DMS114 treated with DMSO at 0.1 percent for 48 hours (cell line): ENCODE measurements around the gene RAPSN.
A peak's percentile ranks its signal among the peaks of the same experiment; 100 is the strongest.

Experiments
- DNase-seq: peaks from one replicate; lab custom pipeline; 2025; ENCODE audit not compliant: unreplicated experiment; lab: John Stamatoyannopoulos, UW

RAPSN gene

DNA sequence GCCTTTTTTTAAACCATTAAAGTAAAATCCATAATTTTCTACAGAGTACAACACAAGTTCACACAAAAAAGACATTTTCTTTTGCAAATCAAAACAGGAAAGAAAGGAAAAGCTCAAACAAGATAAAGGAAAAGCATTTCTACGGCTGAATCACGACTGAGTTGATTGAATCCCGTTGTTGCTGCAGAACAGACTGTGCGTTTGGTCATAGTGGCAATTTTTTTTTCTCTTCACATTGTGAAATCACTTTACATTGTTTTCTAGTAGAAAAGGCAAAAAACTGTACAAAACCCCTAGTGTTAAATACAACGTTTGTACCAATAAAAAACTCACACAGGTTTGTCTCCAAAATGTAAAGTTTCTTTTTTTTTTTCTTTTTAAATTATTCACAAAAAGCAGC lies 17.3 kb upstream of the RAPSN start:
- no peak for DNase-seq

DNA sequence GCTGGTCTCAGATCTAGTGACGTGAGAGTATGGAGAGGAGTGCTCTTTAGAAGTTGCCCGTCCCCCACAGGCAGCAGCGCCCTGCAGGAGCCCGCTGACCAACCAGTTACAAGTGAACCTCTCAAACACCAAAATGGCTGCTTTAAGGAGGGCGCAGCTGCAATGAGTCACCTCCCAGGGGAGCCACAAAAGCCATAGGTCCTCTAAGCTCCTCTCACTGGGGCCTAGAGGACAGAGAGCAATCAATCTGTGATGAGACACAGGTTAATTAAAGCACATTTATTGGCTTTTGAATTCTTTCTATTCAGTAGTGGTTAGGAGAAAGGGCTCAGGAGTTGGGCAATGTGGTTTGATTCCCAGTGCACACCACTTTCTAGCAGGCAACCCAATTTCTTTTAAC lies 15.5 kb upstream of the RAPSN start:
- DNase-seq: no peak

DNA sequence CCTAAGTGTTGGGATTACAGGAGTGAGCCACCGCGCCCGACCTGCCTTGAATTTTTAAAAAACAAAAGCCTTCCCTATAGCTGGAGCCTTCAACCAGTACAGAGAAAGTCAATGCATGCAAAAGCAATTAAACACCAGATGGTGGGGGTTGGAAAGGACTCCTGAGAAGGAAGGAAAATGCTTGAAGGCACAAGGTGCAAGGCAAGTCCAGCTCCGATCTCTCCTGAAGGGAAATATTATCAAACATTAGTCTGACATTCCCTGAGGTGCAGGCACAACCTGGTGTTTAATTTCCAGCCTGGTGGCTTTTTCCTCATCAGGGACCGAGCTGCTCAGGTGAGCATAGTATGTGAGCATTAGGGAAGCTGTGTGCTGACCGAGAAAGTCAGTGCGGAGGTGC lies 12.9 kb upstream of the RAPSN start:
- no peak for DNase-seq

DNA sequence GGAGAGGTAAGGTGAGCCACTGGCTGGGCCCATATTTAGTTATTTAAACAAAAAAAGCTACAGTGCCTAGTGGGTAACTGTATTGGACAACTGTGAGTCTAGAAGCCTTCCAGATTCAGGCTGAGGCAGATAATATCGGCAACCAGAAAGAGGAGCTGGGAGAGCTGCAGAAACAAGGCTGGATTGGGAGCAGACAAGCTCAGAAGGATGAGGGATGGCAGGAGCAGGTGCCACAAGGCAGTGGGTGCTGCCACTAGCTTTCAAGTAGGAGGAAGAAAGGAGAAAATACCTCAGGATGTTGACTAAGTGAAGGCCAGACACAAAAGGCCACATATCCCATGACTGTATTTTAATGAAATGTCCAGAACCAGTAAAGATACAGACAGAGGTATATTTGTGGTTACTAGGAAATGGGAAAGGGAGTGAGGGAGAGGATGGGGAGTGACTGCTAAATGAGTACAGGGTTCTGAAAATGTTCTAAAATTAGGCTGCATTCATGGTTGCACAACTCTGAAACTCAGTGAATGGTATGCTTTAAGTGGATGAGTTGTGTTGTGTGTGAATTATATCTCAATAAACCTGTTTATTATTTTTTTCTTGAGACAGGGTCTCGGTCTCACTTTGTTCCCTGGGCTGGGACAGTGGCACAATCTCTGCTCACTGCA lies 11.8 kb upstream of the RAPSN start:
- DNase-seq: no peak

DNA sequence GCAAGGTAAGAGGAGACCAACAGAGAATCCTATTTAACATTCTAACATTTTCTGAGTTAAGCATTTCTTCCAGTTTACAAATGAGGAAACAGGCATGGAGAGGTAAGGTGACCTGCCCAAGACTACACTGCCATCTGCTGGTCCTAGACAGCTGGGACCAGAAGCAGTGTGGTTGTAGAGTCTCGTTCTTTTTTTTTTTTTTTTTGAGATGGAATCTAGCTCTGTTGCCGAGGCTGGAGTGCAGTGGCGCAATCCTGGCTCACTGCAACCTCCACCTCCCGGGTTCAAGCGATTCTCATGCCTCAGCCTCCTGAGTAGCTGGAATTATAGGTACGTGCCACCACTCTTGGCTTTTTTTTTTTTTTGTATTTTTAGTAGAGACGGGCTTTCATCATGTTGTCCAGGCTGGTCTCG lies 5.3 kb upstream of the RAPSN start:
- peak; percentile 69 for DNase-seq

DNA sequence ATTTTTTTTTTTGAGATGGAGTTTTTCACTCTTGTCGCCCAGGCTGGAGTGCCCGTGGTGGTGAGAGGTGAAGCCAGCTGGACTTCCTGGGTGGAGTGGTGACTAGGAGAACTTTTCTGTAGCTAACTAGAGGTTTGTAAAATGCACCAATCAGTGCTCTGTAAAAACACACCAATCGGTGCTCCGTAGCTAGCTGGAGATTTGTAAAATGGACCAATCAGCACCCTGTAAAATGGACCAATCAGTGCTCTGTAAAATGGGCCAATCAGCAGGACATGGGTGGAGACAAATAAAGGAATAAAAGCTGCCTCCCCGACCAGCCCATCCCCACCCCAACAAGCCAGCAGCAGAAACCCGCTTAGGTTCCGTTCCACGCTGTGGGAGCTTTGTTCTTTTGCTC lies 4.4 kb upstream of the RAPSN start:
- no peak for DNase-seq

DNA sequence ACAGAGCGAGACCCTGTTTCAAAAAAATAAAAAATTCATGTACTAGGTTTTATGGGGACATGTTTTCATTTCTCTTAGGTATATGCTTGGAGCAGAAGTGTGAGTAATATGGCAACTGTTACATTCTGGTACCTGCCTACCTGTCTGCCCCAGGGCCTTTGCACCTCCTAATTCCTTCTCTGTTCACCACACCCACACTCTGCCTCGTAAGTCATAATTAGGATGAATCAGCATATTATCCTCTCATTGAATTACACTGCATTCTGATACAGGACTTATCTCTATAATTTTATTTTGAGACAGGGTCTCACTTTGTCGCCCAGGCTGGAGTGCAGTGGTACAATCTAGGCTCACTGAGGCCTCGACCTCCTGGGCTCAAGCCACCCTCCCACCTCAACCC lies 3.1 kb upstream of the RAPSN start:
- no peak for DNase-seq

DNA sequence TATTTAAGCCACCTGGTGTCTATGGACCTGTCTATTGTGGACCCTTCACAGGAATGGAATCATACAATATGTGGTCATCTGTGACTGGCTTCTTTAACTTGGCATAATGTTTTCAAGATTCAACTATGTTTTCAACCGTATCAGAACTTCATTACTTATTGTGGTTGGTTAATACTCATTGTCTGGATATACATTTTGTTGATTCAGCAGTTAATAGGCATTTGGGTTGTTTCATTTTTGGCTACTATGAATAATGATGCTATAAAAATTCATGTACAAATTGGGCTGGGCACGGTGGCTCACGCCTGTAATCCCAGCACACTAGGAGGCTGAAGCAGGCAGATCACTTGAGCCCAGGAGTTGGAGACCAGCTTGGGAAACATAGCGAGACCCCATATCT lies 2.5 kb upstream of the RAPSN start:
- DNase-seq: no peak

DNA sequence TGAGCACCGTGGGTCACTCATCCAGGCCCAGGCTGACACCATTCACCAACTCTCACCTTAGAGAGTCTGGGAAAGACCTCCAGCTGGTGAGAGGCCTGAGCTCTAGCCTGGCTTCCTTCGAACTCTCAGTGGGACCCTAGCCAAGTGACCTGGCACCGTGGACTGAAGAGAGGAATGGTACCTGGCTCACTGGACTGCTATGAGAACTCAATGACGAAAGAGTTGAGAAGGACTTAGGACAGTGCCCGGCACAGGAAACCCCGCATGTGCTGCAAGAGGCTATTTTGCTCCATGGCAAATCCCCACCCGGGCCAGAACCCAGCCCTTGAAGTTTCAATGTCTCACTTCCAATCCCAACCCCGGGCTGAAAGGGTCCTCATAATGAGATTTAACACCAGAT lies 605 bp upstream of the RAPSN start:
- no peak for DNase-seq

DNA sequence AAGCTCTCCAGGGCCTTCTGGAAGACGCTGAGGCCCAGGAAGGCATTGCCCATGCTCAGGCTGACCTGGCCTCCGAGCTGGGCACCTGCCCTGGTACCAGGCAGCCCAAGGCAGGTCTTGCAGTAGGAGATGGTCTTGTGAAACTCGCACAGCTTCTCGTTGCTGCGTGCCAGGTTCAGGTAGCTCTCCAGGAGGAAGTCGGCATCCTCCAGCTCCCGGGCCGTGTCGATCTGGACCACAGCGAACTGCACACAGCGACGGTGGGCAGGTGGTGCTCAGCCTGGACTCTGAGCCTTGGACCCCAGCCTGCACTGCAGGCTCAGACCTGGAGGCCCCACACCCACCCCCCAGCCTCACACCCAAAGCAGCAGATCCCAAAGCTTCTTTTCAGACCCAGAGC lies 1.0 kb downstream of the RAPSN start:
- DNase-seq: no peak

DNA sequence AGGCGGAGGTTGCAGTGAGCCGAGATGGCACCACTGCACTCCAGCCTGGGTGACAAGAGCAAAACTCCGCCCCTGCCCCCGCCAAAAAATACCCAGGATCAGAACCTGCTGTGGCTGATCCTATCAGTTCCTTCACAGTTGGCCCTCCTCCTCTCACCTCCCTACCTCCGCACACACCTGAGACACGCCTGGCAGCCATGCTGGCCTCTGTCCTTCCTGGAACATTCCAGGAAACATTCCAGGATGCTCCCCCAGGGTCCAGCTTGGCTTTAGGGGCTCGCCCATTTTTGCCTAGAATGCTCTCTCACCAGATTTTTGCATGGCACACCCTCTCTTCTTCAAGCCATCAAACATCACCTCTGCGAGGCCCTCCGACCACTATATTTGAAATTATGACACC lies 2.1 kb downstream of the RAPSN start:
- DNase-seq: no peak

DNA sequence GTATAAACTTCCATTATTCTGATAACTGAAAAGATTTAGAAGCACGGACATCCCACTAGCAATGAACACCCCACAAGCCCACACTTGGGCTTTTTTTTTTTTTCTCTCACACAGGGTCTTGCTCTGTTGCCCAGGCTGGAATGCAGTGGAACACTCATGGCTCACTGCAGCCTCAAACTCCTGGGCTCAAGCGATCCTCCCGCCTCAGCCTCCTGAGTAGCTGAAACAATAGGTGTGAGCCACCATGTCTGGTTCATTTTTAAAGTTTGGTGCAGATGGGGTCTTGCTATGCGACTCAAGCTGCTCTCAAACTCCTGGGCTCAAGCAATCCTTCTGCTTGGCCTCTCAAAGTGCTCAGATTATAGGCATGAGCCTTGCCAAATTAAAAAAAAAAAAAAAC lies 3.1 kb downstream of the RAPSN start:
- no peak for DNase-seq

DNA sequence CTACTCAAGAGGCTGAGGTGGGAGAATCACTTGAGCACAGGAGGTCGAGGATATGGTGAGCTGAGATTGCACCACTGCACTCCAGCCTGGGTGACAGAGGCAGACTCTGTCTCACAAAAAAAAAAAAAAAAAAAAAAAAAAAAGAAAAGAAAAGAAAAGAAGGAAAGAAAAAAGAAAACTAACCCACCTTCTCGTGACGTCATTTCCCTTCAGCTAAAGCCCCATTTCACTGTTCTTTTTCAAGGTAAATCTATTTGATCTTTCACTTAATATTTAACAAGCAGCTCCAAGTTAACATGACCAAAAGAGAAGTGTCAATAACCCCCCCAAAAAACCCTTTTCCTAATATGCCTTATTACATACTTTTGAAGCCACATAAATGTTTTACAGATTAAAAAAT lies 5.1 kb downstream of the RAPSN start:
- no peak for DNase-seq

DNA sequence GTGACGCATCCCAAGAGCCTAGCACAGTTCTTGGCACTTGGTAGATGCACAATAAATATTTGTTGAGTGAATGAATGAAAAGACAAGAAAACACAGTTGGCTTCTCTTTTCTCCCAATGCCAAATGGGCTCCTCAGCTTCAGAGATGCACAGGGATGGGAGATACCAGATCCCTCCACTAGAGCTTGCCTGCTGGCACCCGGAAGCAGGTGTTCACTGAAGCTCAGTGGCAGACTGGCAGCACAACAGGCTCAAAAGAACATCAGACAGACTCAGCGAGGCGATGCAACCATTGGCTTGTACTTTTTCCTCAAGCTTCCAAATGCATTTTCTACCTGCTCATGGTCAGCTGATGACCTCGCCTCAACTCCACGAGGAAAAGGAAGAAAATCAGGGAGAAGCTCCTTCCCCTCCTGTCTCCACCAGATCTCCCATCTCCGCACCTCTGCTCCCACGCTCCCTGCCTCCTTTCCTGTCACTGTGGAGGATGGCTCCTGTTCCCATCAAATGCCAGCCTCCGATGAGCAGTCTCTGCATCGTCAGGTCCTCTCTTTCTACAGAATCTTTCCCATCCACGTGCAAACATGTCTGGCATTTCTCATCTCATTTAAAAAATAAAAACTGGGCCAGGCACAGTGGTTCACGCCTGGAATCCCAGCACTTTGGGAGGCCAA lies 5.8 kb downstream of the RAPSN start:
- no peak for DNase-seq

DNA sequence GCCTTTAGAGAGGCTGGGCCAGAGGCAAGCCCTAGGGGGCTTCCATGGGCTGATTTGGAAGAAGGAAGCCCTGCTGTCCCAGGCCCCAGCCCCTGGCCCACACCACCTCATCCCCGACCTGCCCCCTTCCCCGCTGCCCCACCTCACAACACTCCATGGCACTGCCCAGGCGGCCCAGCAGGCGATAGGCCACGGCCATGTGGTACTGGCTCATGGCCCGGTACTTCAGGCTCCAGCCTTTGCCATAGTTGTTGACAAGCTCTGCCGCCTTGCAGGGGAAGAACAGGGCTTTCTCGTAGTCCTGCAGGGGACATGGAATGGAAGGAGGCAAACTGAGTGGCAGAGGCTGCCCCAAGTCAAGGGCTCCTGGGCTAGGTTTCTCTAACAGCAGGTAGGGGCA lies 6.4 kb downstream of the RAPSN start:
- DNase-seq: no peak

DNA sequence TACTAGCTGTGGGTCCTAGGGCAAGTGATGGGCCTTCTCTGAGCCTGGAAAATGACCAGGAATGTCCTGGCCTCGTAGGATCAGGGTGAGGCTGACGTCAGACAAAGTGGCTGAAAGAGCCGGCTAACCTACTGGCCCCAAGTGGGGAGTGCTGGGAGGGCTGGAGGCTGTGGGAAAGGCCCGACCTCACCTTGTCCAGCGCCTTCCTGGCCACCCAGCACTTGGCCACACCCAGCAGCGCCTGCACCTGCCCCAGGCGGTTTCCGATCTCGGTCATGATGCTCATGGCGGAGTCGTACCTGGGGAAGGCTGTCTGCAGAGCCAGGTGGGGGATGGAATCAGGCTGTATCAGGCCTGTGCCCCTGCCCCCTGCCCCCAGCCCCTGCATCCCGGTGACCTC lies 7.5 kb downstream of the RAPSN start:
- DNase-seq: no peak

DNA sequence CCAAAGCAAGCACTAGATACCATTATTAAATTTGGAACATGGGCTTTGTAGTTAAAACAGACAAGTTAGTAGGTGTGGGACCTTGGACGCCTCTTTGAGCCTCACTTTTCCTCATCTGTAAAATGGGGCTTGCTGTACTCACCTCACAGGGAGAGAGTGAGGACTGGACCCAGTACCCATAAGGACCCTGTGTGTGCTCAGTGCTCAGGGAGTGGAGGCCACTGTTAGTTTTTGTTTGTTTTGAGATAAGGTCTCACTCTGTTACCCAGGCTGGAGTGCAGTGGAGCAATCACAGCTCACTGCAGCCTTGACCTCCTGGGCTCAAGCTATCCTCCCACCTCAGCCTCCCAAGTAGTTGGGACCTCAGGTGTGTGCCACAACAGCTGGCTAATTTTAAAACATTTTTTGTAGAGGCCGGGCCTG lies 8.9 kb downstream of the RAPSN start:
- no peak for DNase-seq

DNA sequence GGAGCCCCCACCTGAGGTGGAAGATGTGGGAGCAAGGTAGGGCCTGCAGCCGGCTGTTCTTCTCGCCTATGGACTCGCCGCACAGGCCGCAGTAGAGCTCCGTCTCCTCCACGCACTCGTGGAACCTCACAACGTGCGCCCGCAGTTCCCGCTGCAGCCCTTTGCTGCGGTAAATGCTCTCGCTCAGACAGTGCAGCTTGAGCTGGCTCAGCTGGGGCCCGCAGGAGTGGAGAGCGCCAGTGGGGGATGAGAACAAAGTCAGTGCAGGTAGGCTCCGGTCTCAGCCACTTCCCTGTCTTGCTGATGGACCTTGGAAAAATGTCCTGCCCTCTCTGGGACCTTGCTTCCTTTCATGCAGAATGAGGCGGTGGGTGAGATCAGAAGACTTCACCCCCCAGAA lies 10.2 kb downstream of the RAPSN start:
- no peak for DNase-seq

DNA sequence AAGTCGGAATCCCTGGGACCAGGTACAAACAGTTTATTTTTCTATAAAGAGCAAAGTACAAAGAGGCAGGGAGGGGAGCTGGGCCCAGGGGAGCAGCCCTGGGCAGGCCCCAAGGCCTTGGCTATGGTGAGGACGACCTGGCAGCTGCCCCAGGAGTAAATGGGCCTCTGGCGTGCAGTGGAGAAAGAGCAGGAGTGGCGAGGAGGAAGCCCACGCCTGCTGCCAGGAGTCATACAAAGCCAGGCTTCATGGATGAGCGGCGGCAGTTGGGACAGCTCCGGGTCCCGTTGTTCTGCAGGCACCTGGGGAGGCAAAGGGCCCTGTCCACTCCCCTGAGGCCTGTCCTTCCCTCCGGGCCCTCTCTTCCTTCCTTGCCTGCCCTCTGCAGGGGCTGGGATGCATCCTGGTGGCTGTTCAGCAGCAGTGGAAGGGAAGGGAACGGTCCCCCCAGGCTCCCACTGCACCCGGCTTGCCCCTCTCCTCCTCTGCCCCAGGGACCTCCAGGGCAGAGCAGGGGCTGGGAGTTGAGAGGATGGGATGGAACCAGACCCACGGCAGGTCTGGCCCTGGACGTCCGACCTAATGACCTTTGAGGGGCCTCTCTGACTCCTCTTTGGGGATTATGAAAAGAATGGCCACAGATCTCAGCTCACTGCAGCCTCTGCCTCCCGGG lies 11.1 kb downstream of the RAPSN start:
- no peak for DNase-seq

DNA sequence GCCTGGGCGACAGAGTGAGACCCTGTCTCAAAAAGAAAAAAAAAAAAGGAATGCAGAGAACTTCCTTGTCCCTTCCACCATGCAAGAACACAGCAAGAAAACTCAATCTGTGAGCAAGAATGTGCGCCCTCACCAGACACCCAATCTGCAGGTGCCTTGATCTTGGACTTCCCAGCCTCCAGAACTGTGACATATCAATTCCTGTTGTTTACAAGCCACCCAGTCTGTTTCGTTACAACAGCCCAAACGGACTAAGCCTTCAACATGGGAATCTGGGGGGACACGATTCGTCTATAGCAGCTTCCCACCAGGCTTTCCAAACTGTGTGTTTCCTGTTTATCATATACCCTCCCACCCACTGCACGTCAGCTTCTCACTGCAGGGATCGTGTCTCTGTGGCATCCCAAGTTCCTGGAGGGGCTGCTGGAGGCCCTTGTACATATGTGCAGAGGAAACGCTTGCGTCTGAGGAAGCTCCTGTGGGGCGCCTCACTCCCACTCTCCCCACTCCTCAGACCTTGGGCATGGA lies 11.7 kb downstream of the RAPSN start:
- no peak for DNase-seq

DNA sequence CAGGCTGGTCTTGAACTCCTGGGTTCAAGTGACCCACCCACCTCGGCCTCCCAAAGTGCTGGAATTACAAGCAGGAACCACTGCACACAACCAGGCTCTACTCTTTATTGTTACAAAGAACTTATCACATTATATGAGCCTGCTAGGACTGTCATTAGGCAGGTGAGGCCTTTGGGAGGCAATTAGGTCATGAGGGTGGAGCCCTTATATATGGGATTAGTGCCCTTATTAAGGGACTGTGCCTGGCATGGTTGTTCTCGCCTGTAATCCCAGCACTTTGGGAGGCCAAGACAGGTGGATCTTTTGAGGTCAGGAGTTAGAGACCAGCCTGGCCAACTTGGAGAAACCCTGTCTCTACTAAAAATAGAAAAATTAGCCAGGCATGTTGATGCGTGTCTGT lies 12.2 kb downstream of the RAPSN start:
- no peak for DNase-seq

DNA sequence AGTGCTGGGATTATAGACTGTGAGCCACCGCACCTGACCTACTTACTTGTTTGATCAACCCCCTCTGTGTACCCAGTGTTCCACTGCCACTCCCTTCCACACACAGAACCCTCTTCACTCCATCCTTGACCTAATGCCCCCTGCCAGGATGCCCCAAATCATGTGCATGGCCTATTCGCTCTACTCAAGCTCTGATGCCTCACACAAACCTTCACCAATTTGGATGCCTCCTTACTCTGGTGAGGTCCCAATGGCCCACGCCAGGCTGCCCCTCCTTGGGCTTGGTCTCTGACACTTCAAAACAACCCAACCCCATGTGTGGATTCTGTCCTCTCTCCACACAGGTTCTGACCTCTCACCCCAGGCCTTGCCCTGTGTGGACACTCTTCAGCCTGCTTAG lies 13.2 kb downstream of the RAPSN start:
- no peak for DNase-seq
